ENCODE data around the gene HDAC3. TPM values are rescaled to one million over a fixed set of nuclear protein-coding genes. Genes with fewer than 3 reads are reported as not detected.

HDAC3 gene
- total RNA-seq, 1 experiment from 2014 or later = 91.9 TPM

DNA sequence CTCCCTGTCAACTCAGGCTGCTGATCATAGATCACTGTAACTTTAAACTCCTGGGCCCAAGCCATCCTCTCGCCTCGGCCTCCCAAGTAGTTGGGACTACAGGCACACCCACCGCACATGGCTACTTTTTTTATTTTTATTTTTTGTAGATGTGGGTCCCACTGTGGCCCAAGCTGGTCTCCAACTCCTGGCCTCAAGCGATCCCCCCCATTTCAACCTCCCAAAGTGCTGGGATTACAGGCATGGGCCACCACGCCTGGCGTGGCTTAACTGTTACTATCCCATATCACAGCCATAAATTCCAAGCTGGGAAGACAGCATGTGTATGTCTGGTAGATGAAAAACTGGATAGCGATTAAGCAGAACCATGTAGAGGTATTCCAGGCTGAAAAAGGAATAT is 1.0 kb downstream of the HDAC3 start:
- H3K4me1 ChIP-seq (ENCODE audit: control insufficient read depth in 1 of 2, insufficient read depth in 2 of 2, low read length in 2 of 2) = peaks cover 5 to 24% of the 10 kb centered on the region in 2 experiments
- peaks cover 7 to 11% of the 10 kb centered on the region in 2 experiments; a peak in 3 of 4 replicates for H3K36me3 ChIP-seq (ENCODE audit: control insufficient read depth in 1 of 2, insufficient read depth in 2 of 2, low read length in 2 of 2)
- H3K27me3 ChIP-seq (ENCODE audit: insufficient read depth, low read length) = no peaks in the 10 kb centered on the region
- no peaks in the 10 kb centered on the region for H4K20me1 ChIP-seq (ENCODE audit: insufficient read depth)
- no peak for ATAC-seq
- H2AFZ ChIP-seq (ENCODE audit: low read depth, low read length, poor library complexity, severe bottlenecking) = no peak overlapping the region
- RAD21 ChIA-PET (ENCODE audit: low non-redundant PET in 1 of 2, low total read pairs in 2 of 2, uncharacterized antibody in 2 of 2, unreplicated experiment in 2 of 2) = interaction anchor here in 1 of 2 experiments (1.0 kb wide), 1 partner anchor 266 kb away, joined by 3 read pairs; no protein-coding TSS in a partner anchor
- H3K4me2 ChIP-seq (ENCODE audit: low read length) = peak overlapping the region; percentile 98
- intact Hi-C loops (cut with micrococcal nuclease) = loop anchor here (1.0 kb wide), 1 partner anchor 16 kb away; no protein-coding TSS in a partner anchor
- TF ChIP-seq POLR2AphosphoS5 (IDR thresholded peaks at IDR 0.05; ENCODE audit: low read depth, low read length) = no peak
- TF ChIP-seq, protein P1, sequence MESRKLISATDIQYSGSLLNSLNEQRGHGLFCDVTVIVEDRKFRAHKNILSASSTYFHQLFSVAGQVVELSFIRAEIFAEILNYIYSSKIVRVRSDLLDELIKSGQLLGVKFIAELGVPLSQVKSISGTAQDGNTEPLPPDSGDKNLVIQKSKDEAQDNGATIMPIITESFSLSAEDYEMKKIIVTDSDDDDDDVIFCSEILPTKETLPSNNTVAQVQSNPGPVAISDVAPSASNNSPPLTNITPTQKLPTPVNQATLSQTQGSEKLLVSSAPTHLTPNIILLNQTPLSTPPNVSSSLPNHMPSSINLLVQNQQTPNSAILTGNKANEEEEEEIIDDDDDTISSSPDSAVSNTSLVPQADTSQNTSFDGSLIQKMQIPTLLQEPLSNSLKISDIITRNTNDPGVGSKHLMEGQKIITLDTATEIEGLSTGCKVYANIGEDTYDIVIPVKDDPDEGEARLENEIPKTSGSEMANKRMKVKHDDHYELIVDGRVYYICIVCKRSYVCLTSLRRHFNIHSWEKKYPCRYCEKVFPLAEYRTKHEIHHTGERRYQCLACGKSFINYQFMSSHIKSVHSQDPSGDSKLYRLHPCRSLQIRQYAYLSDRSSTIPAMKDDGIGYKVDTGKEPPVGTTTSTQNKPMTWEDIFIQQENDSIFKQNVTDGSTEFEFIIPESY (IDR thresholded peaks at IDR 0.05; ENCODE audit: extremely low read depth, insufficient replicate concordance, low read length) = no peak
- no peak for TF ChIP-seq ELF1 (IDR thresholded peaks at IDR 0.05; ENCODE audit: borderline replicate concordance, low read depth)
- no peak for TF ChIP-seq EZH2phosphoT487 (IDR thresholded peaks at IDR 0.05; ENCODE audit: borderline replicate concordance)
- no peak for TF ChIP-seq FOSL1 (IDR thresholded peaks at IDR 0.05; ENCODE audit: low read depth)
- TF ChIP-seq, protein P2, sequence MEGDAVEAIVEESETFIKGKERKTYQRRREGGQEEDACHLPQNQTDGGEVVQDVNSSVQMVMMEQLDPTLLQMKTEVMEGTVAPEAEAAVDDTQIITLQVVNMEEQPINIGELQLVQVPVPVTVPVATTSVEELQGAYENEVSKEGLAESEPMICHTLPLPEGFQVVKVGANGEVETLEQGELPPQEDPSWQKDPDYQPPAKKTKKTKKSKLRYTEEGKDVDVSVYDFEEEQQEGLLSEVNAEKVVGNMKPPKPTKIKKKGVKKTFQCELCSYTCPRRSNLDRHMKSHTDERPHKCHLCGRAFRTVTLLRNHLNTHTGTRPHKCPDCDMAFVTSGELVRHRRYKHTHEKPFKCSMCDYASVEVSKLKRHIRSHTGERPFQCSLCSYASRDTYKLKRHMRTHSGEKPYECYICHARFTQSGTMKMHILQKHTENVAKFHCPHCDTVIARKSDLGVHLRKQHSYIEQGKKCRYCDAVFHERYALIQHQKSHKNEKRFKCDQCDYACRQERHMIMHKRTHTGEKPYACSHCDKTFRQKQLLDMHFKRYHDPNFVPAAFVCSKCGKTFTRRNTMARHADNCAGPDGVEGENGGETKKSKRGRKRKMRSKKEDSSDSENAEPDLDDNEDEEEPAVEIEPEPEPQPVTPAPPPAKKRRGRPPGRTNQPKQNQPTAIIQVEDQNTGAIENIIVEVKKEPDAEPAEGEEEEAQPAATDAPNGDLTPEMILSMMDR (IDR thresholded peaks at IDR 0.05 in 2 of 3, conservative IDR thresholded peaks at IDR 0.05 in 1 of 3; ENCODE audit: borderline replicate concordance in 1 of 3, insufficient read depth in 1 of 3, low read depth in 2 of 3, low read length in 2 of 3) = no peak
- TF ChIP-seq CBX3 (IDR thresholded peaks at IDR 0.05; ENCODE audit: low read depth) = no peak
- no peak for TF ChIP-seq YY1 (IDR thresholded peaks at IDR 0.05; ENCODE audit: extremely low read depth, insufficient replicate concordance, low read depth, low read length)
- no peak for TF ChIP-seq ZNF274 (IDR thresholded peaks at IDR 0.05; ENCODE audit: low read depth, low read length)
- TF ChIP-seq JUND (IDR thresholded peaks at IDR 0.05) = no peak
- no peak for TF ChIP-seq SIN3A (IDR thresholded peaks at IDR 0.05; ENCODE audit: low read depth)
- TF ChIP-seq CEBPB (IDR thresholded peaks at IDR 0.05; ENCODE audit: low read depth) = no peak
- no TSS peak for BruUV-seq (replicated peaks)
- H3K79me2 ChIP-seq (ENCODE audit: insufficient read depth, low read length) = peaks cover 58% of the 10 kb centered on the region
- POLR2A ChIA-PET = interaction anchor here (2.0 kb wide), 1 partner anchor 17 kb away, joined by 14 read pairs; the partner anchor contains the start of gene DIAPH1
- H3K4me3 ChIP-seq (replicated peaks in 1 of 2; ENCODE audit: low read depth in 1 of 2, low read length in 2 of 2) = peak overlapping the region; percentile 78 to 96
- H3K9me2 ChIP-seq (ENCODE audit: insufficient read depth) = no peaks in the 10 kb centered on the region
- peak overlapping the region; percentile 76 for H3K9ac ChIP-seq (ENCODE audit: low read length)
- H3K27ac ChIP-seq (ENCODE audit: low read depth, low read length) = no peak overlapping the region
- DNase-seq (ENCODE audit: low read depth, low spot score) = no peak
- CTCF ChIA-PET = interaction anchor here (1.5 to 3.5 kb wide), 3 partner anchors 16 to 326 kb away, joined by 3 to 35 read pairs (median 25); partner anchors contain the start of gene DIAPH1
- H3K9me3 ChIP-seq (ENCODE audit: control insufficient read depth in 1 of 2, insufficient read depth in 1 of 2, low read depth in 1 of 2, low read length in 2 of 2) = no peaks in the 10 kb centered on the region
